C4-2B (cell line): ENCODE results near the gene SLC39A8.

ENCODE experiments used
- CTCF ChIP-seq: fragments of 450-650 bp; conservative IDR thresholded peaks from 2 replicates; pipeline ENCODE4 v1.5.1; 2017; ENCODE audit warnings: mild to moderate bottlenecking
- ZFX ChIP-seq: fragments of 450-650 bp; IDR thresholded peaks from 2 replicates; pipeline ENCODE4 v1.6.1; 2017

GRCh38 chr4:102234243-102234838 lies 110.9 kb downstream of the SLC39A8 start:
- TF ChIP-seq CTCF (no peak), ZFX (no peak)
